GM20431 (cell line): ENCODE data around the gene MSRB1.
"Not testable (repeated sequence)": the region's sequence is repeated elsewhere in the genome, so short reads cannot be mapped to it uniquely, and the experiment has no call there.

Source experiments
- in situ Hi-C: fragments of 300-500 bp; cut with MseI, MboI; formaldehyde crosslinking; loops from one replicate; pipeline ENCODE4 v1.15.0; 2020; ENCODE audit warnings: low sequenced_read_pairs; ENCODE audit not compliant: unreplicated experiment

MSRB1 gene

GRCh38 chr16:1962161-1963153 lies 19.5 kb upstream of the MSRB1 start:
- in situ Hi-C loops = not testable (repeated sequence)

- in situ Hi-C loops = no loop called here
These were observed 18.7 kb upstream of the MSRB1 start for GRCh38 chr16:1961651-1962067.

GRCh38 chr16:1960665-1961630 lies 17.9 kb upstream of the MSRB1 start:
- in situ Hi-C loops = no loop called here

GRCh38 chr16:1959269-1960039 lies 16.5 kb upstream of the MSRB1 start, which contains the start of gene NDUFB10:
Gene NDUFB10 (plus strand): TSS chr16:1959538. CDS start chr16:1959625, 87 bp downstream.
- in situ Hi-C loops = no loop called here

GRCh38 chr16:1958715-1959268 lies 15.8 kb upstream of the MSRB1 start:
- in situ Hi-C loops = no loop called here

GRCh38 chr16:1958143-1958491 lies 15.1 kb upstream of the MSRB1 start:
- in situ Hi-C loops = not testable (repeated sequence)

GRCh38 chr16:1957434-1958142 lies 14.6 kb upstream of the MSRB1 start:
- in situ Hi-C loops = not testable (repeated sequence)

- in situ Hi-C loops = no loop called here
These were observed 10.7 kb upstream of the MSRB1 start for GRCh38 chr16:1953734-1954133.

- in situ Hi-C loops = no loop called here
These were observed 7.6 kb upstream of the MSRB1 start for GRCh38 chr16:1950559-1950958.

- in situ Hi-C loops = no loop called here
These were observed 7.0 kb upstream of the MSRB1 start for GRCh38 chr16:1950047-1950446.

GRCh38 chr16:1949507-1949906 lies 6.5 kb upstream of the MSRB1 start:
- in situ Hi-C loops = no loop called here

- in situ Hi-C loops = no loop called here
These were observed 4.3 kb upstream of the MSRB1 start for GRCh38 chr16:1947369-1947670.

GRCh38 chr16:1946495-1947368 lies 3.7 kb upstream of the MSRB1 start:
- in situ Hi-C loops = no loop called here

- in situ Hi-C loops = no loop called here
These were observed 2.8 kb upstream of the MSRB1 start for GRCh38 chr16:1945559-1946391.

- in situ Hi-C loops = no loop called here
These were observed 1.7 kb upstream of the MSRB1 start for GRCh38 chr16:1944612-1945199.

GRCh38 chr16:1942047-1942809 lies 771 bp downstream of the MSRB1 start:
- in situ Hi-C loops = no loop called here
